A549 (cell line): ENCODE data around the gene COMT. TPM values are rescaled to one million over a fixed set of nuclear protein-coding genes. Genes with fewer than 3 reads are reported as not detected.
"Not testable (repeated sequence)": the region's sequence is repeated elsewhere in the genome, so short reads cannot be mapped to it uniquely, and the experiment has no call there.

Source experiments
- ATAC-seq, 2 experiments: fragments of 200-7000 bp in 1 of 2; fragments of >200 bp in 1 of 2; cut with Nextera tagmentation in 1 of 2; cut with Tn5 transposase in 1 of 2; 3 replicates each; pipeline versions ENCODE4 v1.8.0 to v1.9.1; 2018 to 2020; ENCODE audit warnings: mild to moderate bottlenecking in 1 of 2, moderate library complexity in 1 of 2
- CTCF ChIA-PET: fragments of 300-600 bp; sonication (Branson Sonifier 250); formaldehyde crosslinking; extraction: SDS; loops from one replicate; lab custom pipeline; 2021; ENCODE audit warnings: antibody characterized with exemption, inconsistent platforms; lab: Yijun Ruan, JAX
- POLR2A ChIA-PET: fragments of 350-600 bp; formaldehyde crosslinking; extraction: SDS; loops from one replicate; lab custom pipeline; 2021; ENCODE audit warnings: antibody characterized with exemption, inconsistent platforms; lab: Yijun Ruan, JAX
- DNase-seq, 2 experiments: peaks; one replicate each; pipeline versions ENCODE4 v3.0.0 to v3.0.0-alpha.2; 2011 to 2016; ENCODE audit warnings: low read depth in 1 of 2, low spot score in 1 of 2
- FAIRE-seq: peaks from 2 replicates; lab custom pipeline; 2011; peaks lifted over from hg19 to GRCh38; lab: Jason Lieb, UNC
- H3K27ac ChIP-seq, 2 experiments: fragments of >200 bp; sonication (Bioruptor Twin); formaldehyde crosslinking; 3 replicates each; pipeline ENCODE4 v1.5.1; 2016 to 2017
- H3K4me1 ChIP-seq: fragments of >200 bp; sonication (Bioruptor Twin); formaldehyde crosslinking; 3 replicates; pipeline ENCODE4 v1.6.1; 2016
- H3K4me2 ChIP-seq: fragments of >200 bp; sonication (Bioruptor Twin); formaldehyde crosslinking; 3 replicates; pipeline ENCODE4 v1.6.1; 2016
- H3K4me3 ChIP-seq: fragments of >200 bp; sonication (Bioruptor Twin); formaldehyde crosslinking; 3 replicates; pipeline ENCODE4 v1.5.1; 2016
- H3K9me3 ChIP-seq: fragments of >200 bp; sonication (Bioruptor Twin); formaldehyde crosslinking; 3 replicates; pipeline ENCODE4 v1.6.1; 2016
- BHLHE40 ChIP-seq: IDR thresholded peaks from 2 replicates; pipeline ENCODE4 v1.6.1; 2012; ENCODE audit warnings: low read depth, low read length, inconsistent platforms
- CEBPB ChIP-seq, 2 experiments: fragments of >200 bp in 1 of 2; sonication (Bioruptor Twin) in 1 of 2; formaldehyde crosslinking in 1 of 2; IDR thresholded peaks; 2 replicates each; pipeline ENCODE4 v1.6.1; 2012 to 2016
- CHD2 ChIP-seq: fragments of 150-350 bp; IDR thresholded peaks from 2 replicates; pipeline ENCODE4 v1.6.1; 2014; ENCODE audit warnings: low read length; ENCODE audit not compliant: partially characterized antibody
- CHD4 ChIP-seq: fragments of 200-600 bp; sonication (generic); IDR thresholded peaks from 2 replicates; pipeline ENCODE4 v1.6.1; 2016; ENCODE audit warnings: antibody characterized with exemption, mild to moderate bottlenecking, borderline replicate concordance
- ELK1 ChIP-seq: fragments of 150-350 bp; IDR thresholded peaks from 2 replicates; pipeline ENCODE4 v1.6.1; 2014; ENCODE audit warnings: low read depth, mild to moderate bottlenecking, low read length
- FOSB ChIP-seq: fragments of 250-450 bp; sonication (Bioruptor Pico); IDR thresholded peaks from 2 replicates; pipeline ENCODE4 v1.5.0; 2020; ENCODE audit warnings: mild to moderate bottlenecking, moderate library complexity
- FOSL2 ChIP-seq, 2 experiments: fragments of 450-650 bp in 1 of 2; fragments of >200 bp in 1 of 2; sonication (Bioruptor Twin) in 1 of 2; formaldehyde crosslinking; IDR thresholded peaks; 2 replicates each; pipeline versions ENCODE4 v1.5.0 to v1.6.1; 2016 to 2020; ENCODE audit warnings: mild to moderate bottlenecking in 1 of 2, moderate library complexity in 1 of 2
- FOXS1 ChIP-seq: fragments of 250-450 bp; sonication (Bioruptor Pico); IDR thresholded peaks from 2 replicates; pipeline ENCODE4 v1.5.0; 2020; ENCODE audit warnings: mild to moderate bottlenecking, moderate library complexity
- HOXB5 ChIP-seq: fragments of 250-450 bp; sonication (Bioruptor Pico); IDR thresholded peaks from 2 replicates; pipeline ENCODE4 v1.5.0; 2020; ENCODE audit warnings: mild to moderate bottlenecking, moderate library complexity
- JUNB ChIP-seq: fragments of >200 bp; sonication (Bioruptor Twin); formaldehyde crosslinking; IDR thresholded peaks from 2 replicates; pipeline ENCODE4 v1.6.1; 2016
- KDM1A ChIP-seq: fragments of 200-600 bp; sonication (generic); IDR thresholded peaks from 2 replicates; pipeline ENCODE4 v1.6.1; 2016; ENCODE audit warnings: low read depth, mild to moderate bottlenecking
- KDM5A ChIP-seq: fragments of 200-600 bp; sonication (generic); IDR thresholded peaks from 2 replicates; pipeline ENCODE4 v1.6.1; 2016; ENCODE audit warnings: antibody characterized with exemption, mild to moderate bottlenecking
- MYC ChIP-seq: IDR thresholded peaks from 2 replicates; pipeline ENCODE4 v1.6.1; 2012; ENCODE audit warnings: mild to moderate bottlenecking, inconsistent platforms, low read length, improper control_type of control experiment, borderline replicate concordance
- NFE2L2 ChIP-seq: fragments of 150-350 bp; conservative IDR thresholded peaks from 2 replicates; pipeline ENCODE4 v1.6.1; 2014; ENCODE audit warnings: low read length
- PHF8 ChIP-seq: fragments of 200-600 bp; sonication (generic); IDR thresholded peaks from 2 replicates; pipeline ENCODE4 v1.6.1; 2016; ENCODE audit warnings: low read depth, mild to moderate bottlenecking, antibody characterized with exemption, moderate library complexity, borderline replicate concordance
- POLR2A ChIP-seq: IDR thresholded peaks from 2 replicates; pipeline ENCODE4 v1.6.1; 2012; ENCODE audit warnings: mild to moderate bottlenecking, low read length
- POLR2AphosphoS2 ChIP-seq: conservative IDR thresholded peaks from 2 replicates; pipeline ENCODE4 v1.6.1; 2012; ENCODE audit warnings: low read length, improper control_type of control experiment, inconsistent platforms
- RARB ChIP-seq: fragments of 250-450 bp; sonication (Bioruptor Pico); IDR thresholded peaks from 2 replicates; pipeline ENCODE4 v1.8.0; 2021; ENCODE audit warnings: mild to moderate bottlenecking, moderate library complexity
- RNF2 ChIP-seq: fragments of 200-600 bp; sonication (generic); IDR thresholded peaks from 2 replicates; pipeline ENCODE4 v1.6.1; 2016; ENCODE audit warnings: low read depth, mild to moderate bottlenecking, antibody characterized with exemption, moderate library complexity, borderline replicate concordance
- SMC3 ChIP-seq: fragments of >200 bp; sonication (Bioruptor Twin); formaldehyde crosslinking; IDR thresholded peaks from 3 replicates; pipeline ENCODE4 v1.6.1; 2018; ENCODE audit warnings: inconsistent platforms
- TP53 ChIP-seq: fragments of 250-450 bp; sonication (Bioruptor Pico); IDR thresholded peaks from 2 replicates; pipeline ENCODE4 v1.5.0; 2021; ENCODE audit warnings: mild to moderate bottlenecking, moderate library complexity
- ZSCAN20 ChIP-seq: fragments of 250-450 bp; sonication (Bioruptor Pico); IDR thresholded peaks from 2 replicates; pipeline ENCODE4 v1.8.0; 2022; ENCODE audit warnings: mild to moderate bottlenecking, moderate library complexity
- WGBS: methylation state at CpG from one replicate; pipeline ENCODE4 v1.1.6; 2017; ENCODE audit errors: missing lambda C conversion rate; 5-methylcytosine and 5-hydroxymethylcytosine counted together
- polyA plus RNA-seq, 4 experiments: library from polyadenylated mRNA; depleted of rRNA in 3 of 4; stranded (reverse); fragments of >200 nt; fragmentation: RNase III in 1 of 4; extraction: RNeasy Plus Mini Kit Qiagen cat#74134 plus additional on column Dnase treatment in 1 of 4; gene quantifications; 2 replicates in 3 of 4; 3 replicates in 1 of 4; pipeline ENCODE4 v1.2.3, GENCODE V29; 2011 to 2017
- TF ChIP-seq, protein P1 (sequence below): fragments of >200 bp; sonication (Bioruptor Twin); formaldehyde crosslinking; IDR thresholded peaks from 3 replicates; pipeline ENCODE4 v1.6.1; 2016
- TF ChIP-seq, protein P2 (sequence below): fragments of >200 bp; sonication (Bioruptor Twin); formaldehyde crosslinking; IDR thresholded peaks from 3 replicates; pipeline ENCODE4 v1.5.1; 2016

The COMT gene
- polyA plus RNA-seq, 2 of the 4 experiments (the other 2 are of a cell fraction), result 72.3 to 125 TPM

DNA sequence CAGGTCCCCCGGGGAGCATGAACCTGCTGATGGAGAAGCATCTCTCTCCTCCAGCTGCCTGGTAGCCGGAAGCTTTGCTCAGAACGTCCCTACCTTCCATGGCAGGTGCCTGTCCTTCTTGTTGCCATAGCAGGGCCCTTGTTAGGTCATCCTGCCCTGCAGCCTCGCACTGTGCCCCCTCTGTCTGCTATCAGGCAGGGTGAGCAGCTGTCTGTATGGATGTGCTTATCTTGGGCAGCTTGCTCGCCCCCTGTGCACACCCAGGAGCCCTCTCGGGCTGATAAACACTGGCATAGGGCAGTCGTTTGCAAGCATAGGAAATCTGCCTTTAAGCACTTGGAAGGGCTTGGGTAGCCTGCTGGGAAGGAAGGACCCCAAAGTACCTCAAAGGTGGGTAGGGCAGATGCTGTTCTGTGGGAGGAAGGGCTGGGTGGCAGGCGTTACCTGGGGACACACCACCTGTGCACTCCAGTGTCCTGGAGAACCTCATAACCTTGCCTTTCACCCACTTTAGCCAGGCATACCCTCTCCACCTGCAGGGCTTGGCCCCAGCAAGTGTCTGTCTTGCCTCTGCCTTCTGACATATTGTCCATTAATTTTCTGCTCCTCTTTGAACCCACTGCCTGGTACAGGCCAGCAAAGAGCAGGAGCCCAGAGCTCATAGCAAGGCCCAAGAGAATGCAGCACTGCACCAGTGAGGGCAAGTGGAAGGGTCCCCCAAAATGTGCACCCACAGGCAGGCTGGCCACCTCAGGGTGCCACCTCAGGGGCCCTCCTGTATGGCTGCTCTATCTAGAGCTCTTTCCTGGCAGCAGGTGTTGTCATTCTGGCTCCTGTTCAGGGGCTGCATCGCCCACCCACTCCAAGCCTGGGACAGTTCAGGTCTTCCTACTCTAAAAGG, 8.0 kb upstream of the COMT start:
- H3K4me2 ChIP-seq, result no peak overlapping the region
- no peak for ATAC-seq
- H3K9me3 ChIP-seq, result no peaks in the 10 kb centered on the region
- H3K4me1 ChIP-seq, result no peaks in the 10 kb centered on the region
- ChIA-PET POLR2A (no interaction called here), CTCF (interaction anchor here (1.1 to 2.2 kb wide), 2 partner anchors 15 to 23 kb away, joined by 4 to 7 read pairs; no protein-coding TSS in a partner anchor)
- no peak overlapping the region for H3K27ac ChIP-seq
- DNase-seq, result no peak
- TF ChIP-seq MYC (no peak), BHLHE40 (no peak), JUNB (no peak), CHD4 (no peak), ELK1 (no peak), PHF8 (no peak), RARB (CRISPR knock-in tag) (no peak), CHD2 (no peak), TP53 (CRISPR knock-in tag) (no peak), FOSB (CRISPR knock-in tag) (no peak), KDM1A (no peak), RNF2 (no peak), CEBPB (IDR thresholded peaks at IDR 0.05) (no peak), KDM5A (no peak)
- TF ChIP-seq, protein P1, sequence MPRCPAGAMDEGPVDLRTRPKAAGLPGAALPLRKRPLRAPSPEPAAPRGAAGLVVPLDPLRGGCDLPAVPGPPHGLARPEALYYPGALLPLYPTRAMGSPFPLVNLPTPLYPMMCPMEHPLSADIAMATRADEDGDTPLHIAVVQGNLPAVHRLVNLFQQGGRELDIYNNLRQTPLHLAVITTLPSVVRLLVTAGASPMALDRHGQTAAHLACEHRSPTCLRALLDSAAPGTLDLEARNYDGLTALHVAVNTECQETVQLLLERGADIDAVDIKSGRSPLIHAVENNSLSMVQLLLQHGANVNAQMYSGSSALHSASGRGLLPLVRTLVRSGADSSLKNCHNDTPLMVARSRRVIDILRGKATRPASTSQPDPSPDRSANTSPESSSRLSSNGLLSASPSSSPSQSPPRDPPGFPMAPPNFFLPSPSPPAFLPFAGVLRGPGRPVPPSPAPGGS, result no peak
- TF ChIP-seq, protein P2, sequence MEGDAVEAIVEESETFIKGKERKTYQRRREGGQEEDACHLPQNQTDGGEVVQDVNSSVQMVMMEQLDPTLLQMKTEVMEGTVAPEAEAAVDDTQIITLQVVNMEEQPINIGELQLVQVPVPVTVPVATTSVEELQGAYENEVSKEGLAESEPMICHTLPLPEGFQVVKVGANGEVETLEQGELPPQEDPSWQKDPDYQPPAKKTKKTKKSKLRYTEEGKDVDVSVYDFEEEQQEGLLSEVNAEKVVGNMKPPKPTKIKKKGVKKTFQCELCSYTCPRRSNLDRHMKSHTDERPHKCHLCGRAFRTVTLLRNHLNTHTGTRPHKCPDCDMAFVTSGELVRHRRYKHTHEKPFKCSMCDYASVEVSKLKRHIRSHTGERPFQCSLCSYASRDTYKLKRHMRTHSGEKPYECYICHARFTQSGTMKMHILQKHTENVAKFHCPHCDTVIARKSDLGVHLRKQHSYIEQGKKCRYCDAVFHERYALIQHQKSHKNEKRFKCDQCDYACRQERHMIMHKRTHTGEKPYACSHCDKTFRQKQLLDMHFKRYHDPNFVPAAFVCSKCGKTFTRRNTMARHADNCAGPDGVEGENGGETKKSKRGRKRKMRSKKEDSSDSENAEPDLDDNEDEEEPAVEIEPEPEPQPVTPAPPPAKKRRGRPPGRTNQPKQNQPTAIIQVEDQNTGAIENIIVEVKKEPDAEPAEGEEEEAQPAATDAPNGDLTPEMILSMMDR, result no peak
- no peak for FAIRE-seq
- WGBS, result 82% methylated on average over 5 of the region's 9 CpGs
- H3K4me3 ChIP-seq, result no peak overlapping the region

- FAIRE-seq, H3K4me1 ChIP-seq, POLR2A ChIA-PET, H3K9me3 ChIP-seq, DNase-seq, H3K4me2 ChIP-seq, H3K4me3 ChIP-seq, H3K27ac ChIP-seq, ATAC-seq: not testable (repeated sequence)
- WGBS, result 92% methylated on average over 11 of the region's 11 CpGs
- CTCF ChIA-PET, result interaction anchor here (1.1 kb wide), 1 partner anchor 13 kb away, joined by 4 read pairs; no protein-coding TSS in a partner anchor
Observed at GRCh38 chr22:19935123-19935718, 6.4 kb upstream of the COMT start.

DNA sequence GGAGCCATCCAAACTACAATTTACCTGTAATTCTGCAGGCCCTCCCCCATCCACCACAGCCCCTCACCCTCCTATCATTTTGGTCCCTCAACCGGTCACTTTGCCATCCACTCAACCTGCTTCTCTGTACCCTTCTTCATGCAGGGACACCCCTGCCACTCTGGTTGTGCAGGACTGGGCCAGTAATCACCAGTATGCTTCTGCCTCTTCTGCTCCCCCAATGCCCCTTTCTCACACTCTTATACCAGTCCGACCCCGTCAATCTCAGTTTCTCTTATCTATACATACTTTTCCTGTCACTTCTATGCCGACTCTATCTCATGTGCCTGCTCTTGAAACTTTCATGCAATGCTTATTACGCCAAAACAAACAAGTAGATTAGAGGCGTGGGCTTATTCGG, 5.1 kb upstream of the COMT start:
- no peak for ATAC-seq
- TF ChIP-seq FOSL2 (IDR thresholded peaks at IDR 0.05) (no peak), FOSL2 (CRISPR knock-in tag; IDR thresholded peaks at IDR 0.05) (no peak), BHLHE40 (no peak), FOSB (CRISPR knock-in tag) (no peak), NFE2L2 (no peak), HOXB5 (no peak), ELK1 (no peak), JUNB (no peak), POLR2A (no peak), FOXS1 (CRISPR knock-in tag) (no peak), ZSCAN20 (CRISPR knock-in tag) (no peak), SMC3 (no peak), CHD2 (no peak), MYC (no peak), POLR2AphosphoS2 (no peak)
- FAIRE-seq, result no peak
- ChIA-PET CTCF (interaction anchor here (1.0 to 1.2 kb wide), 3 partner anchors 11 to 206 kb away, joined by 3 to 5 read pairs (median 4); no protein-coding TSS in a partner anchor), POLR2A (no interaction called here)
- Histone ChIP-seq H3K4me2 (no peak overlapping the region), H3K9me3 (no peaks in the 10 kb centered on the region), H3K27ac (no peak overlapping the region), H3K4me3 (no peak overlapping the region), H3K4me1 (peaks cover 7% of the 10 kb centered on the region)
- DNase-seq, result no peak
- 93% methylated on average over 7 of the region's 7 CpGs for WGBS
